IMR-90 (cell line): ENCODE results near the gene FOXS1. TPM values are rescaled to one million over a fixed set of nuclear protein-coding genes. Genes with fewer than 3 reads are reported as not detected.
"Not testable (repeated sequence)": the region's sequence is repeated elsewhere in the genome, so short reads cannot be mapped to it uniquely, and the experiment has no call there.

Experiments used
- ATAC-seq: fragments of 200-7000 bp; cut with Tn5 transposase; 2 replicates; pipeline ENCODE4 v1.9.1; 2020; ENCODE audit warnings: low read depth, mild to moderate bottlenecking, moderate library complexity
- BruUV-seq: library from RNA; stranded (reverse); fragments of 400-500 nt; replicated peaks from 2 replicates; lab custom pipeline; 2021; lab: Mats Ljungman, UMichigan
- CTCF ChIA-PET: fragments of 300-600 bp; formaldehyde crosslinking; extraction: SDS; loops from one replicate; lab custom pipeline; 2021; ENCODE audit warnings: antibody characterized with exemption; lab: Yijun Ruan, JAX
- POLR2A ChIA-PET: fragments of 300-600 bp; sonication (Branson Sonifier 250); formaldehyde crosslinking; loops from one replicate; lab custom pipeline; 2022; ENCODE audit warnings: antibody characterized with exemption; ENCODE audit not compliant: unreplicated experiment; lab: Charles Lee
- DNase-seq: peaks from one replicate; pipeline ENCODE4 v3.0.0; 2013
- H2AFZ ChIP-seq: replicated peaks from 2 replicates; pipeline ENCODE3; 2013; ENCODE audit warnings: low read length, mild to moderate bottlenecking; ENCODE audit not compliant: poor library complexity
- H2AK5ac ChIP-seq: 2 replicates; pipeline ENCODE4 v1.6.1; 2013; ENCODE audit warnings: low read depth, low read length, inconsistent platforms
- H2AK9ac ChIP-seq: replicated peaks from 2 replicates; pipeline ENCODE3; 2013; ENCODE audit warnings: mild to moderate bottlenecking, low read depth, low read length, moderate library complexity; ENCODE audit not compliant: poor library complexity
- H2BK120ac ChIP-seq: 2 replicates; pipeline ENCODE4 v1.6.1; 2013; ENCODE audit warnings: low read depth, low read length, inconsistent platforms
- H2BK15ac ChIP-seq: 3 replicates; pipeline ENCODE4 v1.6.1; 2013; ENCODE audit warnings: low read depth, low read length, inconsistent platforms
- H2BK20ac ChIP-seq: 2 replicates; pipeline ENCODE4 v1.6.1; 2013; ENCODE audit warnings: low read depth, mild to moderate bottlenecking, inconsistent platforms, low read length, moderate library complexity
- H2BK5ac ChIP-seq: 2 replicates; pipeline ENCODE4 v1.6.1; 2013; ENCODE audit warnings: mild to moderate bottlenecking, low read depth, low read length, inconsistent platforms; ENCODE audit not compliant: poor library complexity, severe bottlenecking
- H3K14ac ChIP-seq: replicated peaks from 2 replicates; pipeline ENCODE4 v1.6.1; 2013; ENCODE audit warnings: low read depth, low read length, inconsistent platforms
- H3K18ac ChIP-seq: 2 replicates; pipeline ENCODE4 v1.6.1; 2013; ENCODE audit warnings: low read depth, low read length, control low read depth
- H3K23ac ChIP-seq: 2 replicates; pipeline ENCODE4 v1.6.1; 2013; ENCODE audit warnings: low read depth, low read length, inconsistent platforms
- H3K27ac ChIP-seq: 2 replicates; pipeline ENCODE4 v1.5.1; 2013; ENCODE audit warnings: mild to moderate bottlenecking, control low read depth, low read length; ENCODE audit not compliant: insufficient read depth
- H3K27me3 ChIP-seq: 2 replicates; pipeline ENCODE4 v1.6.1; 2013; ENCODE audit warnings: low read length; ENCODE audit not compliant: control insufficient read depth, insufficient read depth
- H3K36me3 ChIP-seq: 2 replicates; pipeline ENCODE4 v1.6.1; 2013; ENCODE audit warnings: low read length, mixed read lengths; ENCODE audit not compliant: control insufficient read depth, insufficient read depth
- H3K4ac ChIP-seq: 2 replicates; pipeline ENCODE4 v1.6.1; 2013; ENCODE audit warnings: low read depth, low read length, inconsistent platforms
- H3K4me1 ChIP-seq: 2 replicates; pipeline ENCODE4 v1.6.1; 2013; ENCODE audit warnings: low read length, mixed read lengths; ENCODE audit not compliant: control insufficient read depth, insufficient read depth
- H3K4me2 ChIP-seq: 2 replicates; pipeline ENCODE4 v1.6.1; 2013; ENCODE audit warnings: low read depth, mild to moderate bottlenecking, control low read depth, low read length, moderate library complexity
- H3K4me3 ChIP-seq: 2 replicates; pipeline ENCODE4 v1.5.1; 2013; ENCODE audit warnings: low read depth, mild to moderate bottlenecking, control low read depth, low read length, moderate library complexity; ENCODE audit not compliant: insufficient read depth
- H3K56ac ChIP-seq: 2 replicates; pipeline ENCODE4 v1.6.1; 2013; ENCODE audit warnings: low read length, inconsistent platforms; ENCODE audit not compliant: insufficient read depth; ENCODE audit errors: extremely low read depth
- H3K79me1 ChIP-seq, 2 experiments: 2 replicates each; pipeline ENCODE4 v1.6.1; 2013; ENCODE audit warnings: low read length in 2 of 2, inconsistent platforms in 1 of 2, low read depth in 1 of 2
- H3K9ac ChIP-seq: 2 replicates; pipeline ENCODE4 v1.6.1; 2013; ENCODE audit warnings: low read depth, low read length, control low read depth
- H3K9me1 ChIP-seq: 2 replicates; pipeline ENCODE4 v1.6.1; 2013; ENCODE audit warnings: low read length, inconsistent platforms; ENCODE audit not compliant: insufficient read depth
- H3K9me3 ChIP-seq: 2 replicates; pipeline ENCODE4 v1.6.1; 2013; ENCODE audit warnings: low read length; ENCODE audit not compliant: control insufficient read depth, insufficient read depth
- H4K20me1 ChIP-seq: 2 replicates; pipeline ENCODE4 v1.6.1; 2013; ENCODE audit warnings: low read length, inconsistent platforms; ENCODE audit not compliant: insufficient read depth
- H4K5ac ChIP-seq: 2 replicates; pipeline ENCODE4 v1.6.1; 2013; ENCODE audit warnings: mild to moderate bottlenecking, low read depth, low read length, control low read depth
- H4K8ac ChIP-seq, 2 experiments: 2 replicates each; pipeline ENCODE4 v1.6.1; 2013; ENCODE audit warnings: low read depth in 2 of 2, low read length in 2 of 2, control low read depth in 1 of 2, inconsistent platforms in 1 of 2
- H4K91ac ChIP-seq: 2 replicates; pipeline ENCODE4 v1.6.1; 2013; ENCODE audit warnings: low read depth, low read length, inconsistent platforms; ENCODE audit not compliant: insufficient read depth
- CEBPB ChIP-seq: IDR thresholded peaks from 2 replicates; pipeline ENCODE4 v1.6.1; 2012; ENCODE audit warnings: low read depth, low read length, improper control_type of control experiment
- NFE2L2 ChIP-seq: fragments of 150-350 bp; IDR thresholded peaks from 2 replicates; pipeline ENCODE4 v1.6.1; 2016; ENCODE audit warnings: low read depth, mild to moderate bottlenecking, low read length
- WGBS, 2 experiments: methylation state at CpG; one replicate each; pipeline versions ENCODE4 v1.1.5 to v1.1.7; 2013; ENCODE audit warnings: missing lambda C conversion rate in 2 of 2; ENCODE audit not compliant: insufficient read length in 1 of 2; ENCODE audit errors: extremely low coverage in 2 of 2; 5-methylcytosine and 5-hydroxymethylcytosine counted together
- dilution Hi-C: fragments of 300-500 bp; cut with HindIII; formaldehyde crosslinking; loops from one replicate; pipeline ENCODE4 v1.14.3; 2018; ENCODE audit warnings: low sequenced_read_pairs; ENCODE audit not compliant: unreplicated experiment
- in situ Hi-C: fragments of 300-500 bp; cut with MboI; formaldehyde crosslinking; loops from 3 replicates; pipeline ENCODE4 v1.14.3; 2019; ENCODE audit warnings: low sequenced_read_pairs, inconsistent platforms, mixed read lengths
- intact Hi-C: fragments of 100-400 bp; cut with micrococcal nuclease; formaldehyde crosslinking; loops from 2 replicates; pipeline ENCODE4 v1.10.0; 2022
- polyA plus RNA-seq, 3 experiments: library from polyadenylated mRNA; depleted of rRNA; stranded (reverse); fragments of >200 nt; gene quantifications; 2 replicates each; pipeline ENCODE4 v1.2.3, GENCODE V29; 2012; ENCODE audit warnings: low replicate concordance in 1 of 3
- total RNA-seq: library from RNA; depleted of rRNA; stranded (reverse); fragments of >200 nt; gene quantifications from 2 replicates; pipeline ENCODE4 v1.2.3, GENCODE V29; 2012

Gene FOXS1
- total and polyA plus RNA-seq, 2 of the 4 experiments (the other 2 are of a cell fraction), result not detected

- H3K4me3 ChIP-seq, result no peak overlapping the region
- no peak overlapping the region for H3K23ac ChIP-seq
- no peaks in the 10 kb centered on the region for H3K9me3 ChIP-seq
- no peak overlapping the region for H2AFZ ChIP-seq
- peaks cover 21% of the 10 kb centered on the region for H3K4me1 ChIP-seq
- no peak overlapping the region for H3K18ac ChIP-seq
- BruUV-seq, result no TSS peak
- no peak overlapping the region for H3K4me2 ChIP-seq
- H2AK9ac ChIP-seq, result peak overlapping the region; percentile 23
- H3K79me1 ChIP-seq, result peaks cover 3 to 15% of the 10 kb centered on the region in 2 experiments; a peak in 3 of 4 replicates
- no peak overlapping the region for H3K56ac ChIP-seq
- no peaks in the 10 kb centered on the region for H3K27me3 ChIP-seq
- POLR2A ChIA-PET, result no interaction called here
- CTCF ChIA-PET, result no interaction called here
- in situ Hi-C loops, result no loop called here
- H2AK5ac ChIP-seq, result no peak overlapping the region
- no peak overlapping the region for H4K91ac ChIP-seq
- intact Hi-C loops, result no loop called here
- dilution Hi-C loops, result no loop called here
- H2BK20ac ChIP-seq, result no peak overlapping the region
- H3K9me1 ChIP-seq, result peaks cover 19% of the 10 kb centered on the region
- peak; percentile 49; the same call in 1 of the 2 replicates for TF ChIP-seq CEBPB
- TF ChIP-seq NFE2L2, result no peak
- ATAC-seq (no peak), DNase-seq (no peak)
- H3K27ac ChIP-seq, result no peak overlapping the region
- no peak overlapping the region for H4K8ac ChIP-seq
- H2BK120ac ChIP-seq, result no peak overlapping the region
- no peak overlapping the region for H2BK5ac ChIP-seq
- 100% methylated on average over 2 of the region's 9 CpGs; no CpG with 5 or more reads in 1 of the 2 experiments for WGBS, 2 experiments
- H3K9ac ChIP-seq, result no peak overlapping the region
- H3K14ac ChIP-seq, result no peak overlapping the region
- H4K20me1 ChIP-seq, result 0 out of 2 replicates have a peak, but pooled peaks cover 4% of the 10 kb centered on the region
- no peak overlapping the region for H4K5ac ChIP-seq
- 0 out of 2 replicates have a peak overlapping the region, but pooled peaks have one; percentile 3 for H3K4ac ChIP-seq
- H3K36me3 ChIP-seq, result no peaks in the 10 kb centered on the region
- H2BK15ac ChIP-seq, result no peak overlapping the region; the same call in 2 of the 3 replicates
These were observed 29.8 kb downstream of the FOXS1 start for GRCh38 chr20:31815408-31816188.

DNA sequence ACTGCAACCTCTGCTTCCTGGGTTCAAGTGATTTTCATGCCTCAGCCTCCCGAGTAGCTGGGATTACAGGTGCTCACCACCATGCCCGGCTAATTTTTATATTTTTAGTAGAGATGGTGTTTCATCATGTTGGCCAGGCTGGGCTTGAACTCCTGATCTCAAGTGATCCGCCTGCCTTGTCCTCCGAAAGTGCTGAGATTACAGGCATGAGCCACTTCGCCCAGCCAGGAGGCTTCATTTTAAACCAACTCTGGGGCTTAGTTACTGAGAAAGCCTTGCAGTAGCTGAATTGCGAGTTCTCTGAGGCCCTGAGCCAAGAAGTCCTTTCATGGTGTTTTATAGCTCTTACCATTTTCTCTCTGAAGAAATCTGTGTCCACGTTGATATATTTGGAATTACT lies 31.3 kb downstream of the FOXS1 start:
- H2AFZ ChIP-seq, H3K4me2 ChIP-seq, H3K36me3 ChIP-seq, H2BK20ac ChIP-seq, H2AK5ac ChIP-seq, intact Hi-C loops, H2BK120ac ChIP-seq, H3K27me3 ChIP-seq, H3K4ac ChIP-seq, H3K18ac ChIP-seq, H2BK5ac ChIP-seq, H3K4me3 ChIP-seq, in situ Hi-C loops, H4K5ac ChIP-seq, H4K91ac ChIP-seq, H3K9ac ChIP-seq, H3K14ac ChIP-seq, H3K23ac ChIP-seq, DNase-seq, H3K27ac ChIP-seq, ATAC-seq, H4K8ac ChIP-seq, CTCF ChIA-PET, H3K9me3 ChIP-seq, H2BK15ac ChIP-seq, dilution Hi-C loops, H2AK9ac ChIP-seq, BruUV-seq, H4K20me1 ChIP-seq, H3K56ac ChIP-seq: not testable (repeated sequence)
- peaks cover 21% of the 10 kb centered on the region for H3K9me1 ChIP-seq
- no CpG with 5 or more reads among the region's 7 CpGs for WGBS, 2 experiments
- POLR2A ChIA-PET, result interaction anchor here (0.7 kb wide), 1 partner anchor 86 kb away, joined by 6 read pairs; no protein-coding TSS in a partner anchor
- peaks cover 25% of the 10 kb centered on the region for H3K4me1 ChIP-seq
- peaks cover 3 to 18% of the 10 kb centered on the region in 2 experiments; a peak in 3 of 4 replicates for H3K79me1 ChIP-seq
